A549 (cell line): Measurements from ENCODE around the gene NDUFS2.

Experiments used
- CBX2 ChIP-seq: fragments of 200-600 bp; sonication (generic); IDR thresholded peaks from 2 replicates; pipeline ENCODE4 v1.6.1; 2016; ENCODE audit warnings: low read depth, mild to moderate bottlenecking, borderline replicate concordance
- CTCF ChIP-seq: fragments of >200 bp; sonication (Bioruptor Twin); formaldehyde crosslinking; IDR thresholded peaks from 3 replicates; pipeline ENCODE4 v1.5.1; 2016
- E2F6 ChIP-seq: IDR thresholded peaks from 2 replicates; pipeline ENCODE4 v1.6.1; 2012; ENCODE audit warnings: low read depth, borderline replicate concordance
- EP300 ChIP-seq, 2 experiments: fragments of >200 bp; sonication (Bioruptor Twin); formaldehyde crosslinking; IDR thresholded peaks; 2 replicates in 1 of 2; 3 replicates in 1 of 2; pipeline ENCODE4 v1.6.1; 2016 to 2017
- RAD21 ChIP-seq, 2 experiments: fragments of >200 bp in 1 of 2; sonication (Bioruptor Twin) in 1 of 2; formaldehyde crosslinking in 1 of 2; IDR thresholded peaks in 1 of 2; conservative IDR thresholded peaks in 1 of 2; 2 replicates in 1 of 2; 3 replicates in 1 of 2; pipeline ENCODE4 v1.6.1; 2012 to 2018; ENCODE audit warnings: inconsistent platforms in 1 of 2

GRCh38 chr1:161162806-161163205 lies 39.4 kb upstream of the NDUFS2 start:
- no peak for TF ChIP-seq E2F6
- TF ChIP-seq CTCF, result no peak
- no peak for TF ChIP-seq EP300 (IDR thresholded peaks at IDR 0.05)
- TF ChIP-seq CBX2, result no peak
- no peak for TF ChIP-seq RAD21 (conservative IDR thresholded peaks at IDR 0.05 in 1 of 2, IDR thresholded peaks at IDR 0.05 in 1 of 2)
